SU-DHL-6 (cell line): ENCODE data around the gene CCR5.

Experiments used
- CTCF ChIP-seq: fragments of 200-600 bp; sonication (generic); IDR thresholded peaks from one replicate; pipeline ENCODE4 v1.5.1; 2017; ENCODE audit warnings: antibody characterized with exemption, mild to moderate bottlenecking, low read length, moderate library complexity; ENCODE audit not compliant: insufficient read depth, poor library complexity, severe bottlenecking
- EZH2phosphoT487 ChIP-seq: fragments of 200-600 bp; sonication (generic), shearing (Covaris generic); conservative IDR thresholded peaks from 2 replicates; pipeline ENCODE4 v1.6.1; 2018; ENCODE audit warnings: mild to moderate bottlenecking, antibody characterized with exemption, low read length, moderate library complexity, mixed read lengths

DNA sequence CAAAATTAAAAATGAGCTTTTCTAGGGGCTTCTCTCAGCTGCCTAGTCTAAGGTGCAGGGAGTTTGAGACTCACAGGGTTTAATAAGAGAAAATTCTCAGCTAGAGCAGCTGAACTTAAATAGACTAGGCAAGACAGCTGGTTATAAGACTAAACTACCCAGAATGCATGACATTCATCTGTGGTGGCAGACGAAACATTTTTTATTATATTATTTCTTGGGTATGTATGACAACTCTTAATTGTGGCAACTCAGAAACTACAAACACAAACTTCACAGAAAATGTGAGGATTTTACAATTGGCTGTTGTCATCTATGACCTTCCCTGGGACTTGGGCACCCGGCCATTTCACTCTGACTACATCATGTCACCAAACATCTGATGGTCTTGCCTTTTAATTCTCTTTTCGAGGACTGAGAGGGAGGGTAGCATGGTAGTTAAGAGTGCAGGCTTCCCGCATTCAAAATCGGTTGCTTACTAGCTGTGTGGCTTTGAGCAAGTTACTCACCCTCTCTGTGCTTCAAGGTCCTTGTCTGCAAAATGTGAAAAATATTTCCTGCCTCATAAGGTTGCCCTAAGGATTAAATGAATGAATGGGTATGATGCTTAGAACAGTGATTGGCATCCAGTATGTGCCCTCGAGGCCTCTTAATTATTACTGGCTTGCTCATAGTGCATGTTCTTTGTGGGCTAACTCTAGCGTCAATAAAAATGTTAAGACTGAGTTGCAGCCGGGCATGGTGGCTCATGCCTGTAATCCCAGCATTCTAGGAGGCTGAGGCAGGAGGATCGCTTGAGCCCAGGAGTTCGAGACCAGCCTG, 984 bp downstream of the CCR5 start:
- TF ChIP-seq CTCF, result no peak
- TF ChIP-seq EZH2phosphoT487, result no peak
